ENCODE data around the gene ZNF808.
"Not testable (repeated sequence)": the region's sequence is repeated elsewhere in the genome, so short reads cannot be mapped to it uniquely, and the experiment has no call there.

The ZNF808 gene

GRCh38 chr19:52520013-52520412 is 7.5 kb upstream of the ZNF808 start:
- TF ChIP-seq ZNF274 (IDR thresholded peaks at IDR 0.05; ENCODE audit: low read depth, low read length) = no peak
- no peak overlapping the region for H3K4me3 ChIP-seq (ENCODE audit: low read length)

DNA sequence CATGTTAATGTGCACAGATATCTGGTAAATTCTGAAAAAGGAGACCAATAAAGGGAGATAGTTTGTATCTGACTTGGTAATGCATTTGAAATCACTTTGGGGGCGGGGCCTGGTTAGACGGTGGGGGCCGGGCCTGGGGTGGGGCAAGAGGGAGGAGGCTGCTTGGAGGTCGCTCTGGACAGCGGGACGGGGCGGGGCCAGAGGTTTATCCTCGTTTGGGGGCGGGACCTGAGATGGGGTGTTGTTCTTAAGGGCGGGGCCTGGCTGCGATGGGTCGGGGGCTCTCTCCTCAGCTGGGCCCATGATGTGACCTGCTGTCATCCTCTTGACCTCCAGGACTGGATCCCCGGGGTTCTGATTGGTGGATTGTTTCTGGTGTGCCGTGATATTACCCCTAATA is 4.9 kb upstream of the ZNF808 start:
- TF ChIP-seq ZNF274 (IDR thresholded peaks at IDR 0.05; ENCODE audit: low read depth, low read length) = no peak
- no peak overlapping the region for H3K4me3 ChIP-seq (ENCODE audit: low read length)

DNA sequence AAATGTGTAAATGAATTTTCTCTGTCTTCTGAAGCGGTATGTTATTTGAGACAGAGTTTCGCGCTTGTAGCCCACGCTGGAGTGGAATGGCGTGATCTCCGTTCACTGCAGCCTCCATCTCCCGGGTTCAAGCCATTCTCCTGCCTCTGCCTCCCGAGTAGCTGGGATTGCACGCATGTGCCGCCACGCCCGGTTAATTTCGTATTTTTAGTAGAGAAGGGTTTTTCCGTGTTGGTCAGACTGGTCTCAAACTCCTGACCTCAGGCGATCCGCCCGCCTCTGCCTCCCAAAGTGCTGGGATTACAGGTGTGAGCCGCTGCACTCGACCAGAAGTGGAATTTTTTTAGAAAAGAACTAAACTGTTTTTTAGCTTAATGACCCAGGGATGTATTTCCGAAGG is 3.4 kb upstream of the ZNF808 start:
- no peak overlapping the region for H3K4me3 ChIP-seq (ENCODE audit: low read length)
- no peak for TF ChIP-seq ZNF274 (IDR thresholded peaks at IDR 0.05; ENCODE audit: low read depth, low read length)

DNA sequence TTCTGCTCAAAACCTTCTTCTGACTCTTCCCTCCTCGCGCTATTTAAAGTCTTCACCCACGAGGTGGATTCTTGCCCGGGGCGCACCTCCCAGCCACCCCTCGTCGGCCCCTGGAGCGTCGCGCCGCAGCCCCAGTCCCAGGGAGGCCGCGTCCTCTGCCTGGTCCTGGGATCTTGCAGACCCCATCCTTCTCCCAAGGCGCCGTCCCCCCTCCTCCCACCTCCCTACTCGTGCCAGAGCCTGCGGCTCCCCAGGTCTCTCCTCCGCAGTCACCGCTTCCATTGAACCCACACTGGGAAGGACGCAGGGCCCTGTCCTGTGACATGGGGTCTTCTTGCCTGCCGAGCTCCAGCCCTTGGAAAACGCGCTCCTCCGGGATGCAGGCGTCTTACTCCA is 486 bp downstream of the ZNF808 start:
- TF ChIP-seq ZNF274 (IDR thresholded peaks at IDR 0.05; ENCODE audit: low read depth, low read length) = no peak
- H3K4me3 ChIP-seq (ENCODE audit: low read length) = peak overlapping the region; percentile 75

DNA sequence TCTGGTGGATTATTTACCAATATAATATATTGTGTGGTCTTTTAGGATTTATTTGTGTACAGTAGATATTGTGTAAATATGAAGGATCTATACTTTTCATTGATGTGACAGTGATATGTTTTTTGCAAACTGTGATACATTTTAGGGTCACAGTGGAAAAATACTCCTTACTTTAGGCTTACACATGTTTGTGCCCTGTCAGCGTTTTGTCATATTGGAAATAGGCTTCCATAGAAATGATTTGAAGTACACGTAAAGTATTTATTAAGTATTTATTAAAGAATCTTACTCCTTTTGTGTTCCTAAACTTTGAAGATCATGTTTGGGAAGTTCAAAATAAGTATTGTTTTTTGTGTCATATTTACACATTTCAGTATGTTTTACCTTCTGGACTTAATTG is 5.0 kb downstream of the ZNF808 start:
- H3K4me3 ChIP-seq (ENCODE audit: low read length) = no peak overlapping the region
- no peak for TF ChIP-seq ZNF274 (IDR thresholded peaks at IDR 0.05; ENCODE audit: low read depth, low read length)

GRCh38 chr19:52533901-52534300 is 6.4 kb downstream of the ZNF808 start:
- no peak overlapping the region for H3K4me3 ChIP-seq (ENCODE audit: low read length)
- no peak for TF ChIP-seq ZNF274 (IDR thresholded peaks at IDR 0.05; ENCODE audit: low read depth, low read length)

DNA sequence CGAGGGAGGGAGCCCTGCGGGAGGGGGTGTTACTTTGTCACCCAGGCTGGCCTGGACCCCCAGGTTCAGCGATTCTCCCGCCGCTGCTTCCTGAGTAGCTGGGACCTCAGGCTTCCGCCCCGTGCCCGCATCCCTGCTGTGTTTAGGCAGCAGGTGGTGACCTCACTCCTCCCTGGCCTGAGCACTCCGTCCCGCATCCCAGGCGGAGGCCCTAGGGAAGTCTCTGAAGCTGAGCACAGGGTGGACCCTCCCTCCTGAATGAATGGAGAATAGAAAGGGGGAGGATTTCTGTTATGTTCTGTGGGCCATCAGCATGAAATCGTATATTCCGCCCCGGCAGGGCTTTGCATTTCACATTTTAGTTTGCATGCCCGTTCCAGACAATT is 7.9 kb downstream of the ZNF808 start:
- H3K4me3 ChIP-seq (ENCODE audit: low read length) = peak overlapping the region; percentile 48; the same call in 1 of the 2 replicates

DNA sequence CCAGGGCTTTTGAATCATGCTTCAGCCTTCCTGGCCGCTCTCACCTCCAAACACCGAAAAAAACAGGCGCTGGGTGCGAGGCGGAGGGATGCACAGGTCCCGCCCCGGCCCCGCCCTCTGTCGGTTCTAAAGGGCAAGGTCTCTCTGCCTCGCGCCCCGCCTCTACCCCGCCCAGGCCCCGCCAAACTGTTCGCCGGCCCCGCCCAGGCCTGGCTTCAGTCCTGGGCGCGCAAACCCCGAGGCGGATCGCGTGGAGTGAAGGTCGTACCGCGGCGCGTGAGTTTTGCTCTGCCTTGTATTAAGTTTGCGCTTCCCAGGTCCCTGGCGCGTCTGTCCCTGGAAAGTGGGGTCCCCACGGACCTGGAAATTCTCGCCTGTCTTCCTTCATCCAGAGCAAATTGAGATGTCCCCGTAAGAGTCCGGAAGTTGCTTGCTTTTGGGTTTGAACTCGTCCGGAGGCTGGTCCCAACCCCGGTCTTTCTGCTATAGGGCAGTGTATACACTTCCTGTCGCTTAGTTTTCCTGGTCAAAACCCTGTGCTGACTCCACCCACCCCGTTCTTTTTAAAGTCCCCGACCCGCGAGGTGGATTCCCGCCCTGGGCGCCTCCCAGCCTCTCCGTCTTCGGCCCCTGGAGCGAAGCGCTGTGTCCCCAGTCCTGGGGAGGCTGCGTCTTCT is 8.4 kb downstream of the ZNF808 start:
- TF ChIP-seq ZNF274 (IDR thresholded peaks at IDR 0.05; ENCODE audit: low read depth, low read length) = no peak
- H3K4me3 ChIP-seq (ENCODE audit: low read length) = peak overlapping the region; percentile 68; the same call in 1 of the 2 replicates

GRCh38 chr19:52536448-52536800 is 9.0 kb downstream of the ZNF808 start:
- H3K4me3 ChIP-seq (ENCODE audit: low read length) = peak overlapping the region; percentile 68; the same call in 1 of the 2 replicates

GRCh38 chr19:52538815-52539214 is 11.3 kb downstream of the ZNF808 start:
- H3K4me3 ChIP-seq (ENCODE audit: low read length) = not testable (repeated sequence)

More at GRCh38 chr19:52536448-52536800, 9.0 kb downstream of the ZNF808 start:
- TF ChIP-seq ZNF274 (IDR thresholded peaks at IDR 0.05; ENCODE audit: low read depth, low read length) = no peak

GRCh38 chr19:52541176-52541575 is 13.7 kb downstream of the ZNF808 start:
- H3K4me3 ChIP-seq (ENCODE audit: low read length) = not testable (repeated sequence)

GRCh38 chr19:52541608-52542007 is 14.1 kb downstream of the ZNF808 start:
- H3K4me3 ChIP-seq (ENCODE audit: low read length) = no peak overlapping the region
- TF ChIP-seq ZNF274 (IDR thresholded peaks at IDR 0.05; ENCODE audit: low read depth, low read length) = no peak

- not testable (repeated sequence) for H3K4me3 ChIP-seq (ENCODE audit: low read length)
These were observed 15.1 kb downstream of the ZNF808 start for GRCh38 chr19:52542541-52542940.

- no peak for TF ChIP-seq ZNF274 (IDR thresholded peaks at IDR 0.05; ENCODE audit: low read depth, low read length)
These were observed 15.7 kb downstream of the ZNF808 start for GRCh38 chr19:52542984-52543664.

GRCh38 chr19:52554216-52554971 is 26.9 kb downstream of the ZNF808 start:
- TF ChIP-seq ZNF274 (IDR thresholded peaks at IDR 0.05; ENCODE audit: low read depth, low read length) = peak; percentile 83
- no peak overlapping the region for H3K4me3 ChIP-seq (ENCODE audit: low read length)

More at GRCh38 chr19:52542984-52543664, 15.7 kb downstream of the ZNF808 start:
- no peak overlapping the region for H3K4me3 ChIP-seq (ENCODE audit: low read length)
